Measurements from ENCODE around the gene SLC12A8. TPM values are rescaled to one million over a fixed set of nuclear protein-coding genes. Genes with fewer than 3 reads are reported as not detected.

The SLC12A8 gene
- polyA plus RNA-seq, 1 experiment, result 8.4 TPM

- TF ChIP-seq CTCF (IDR thresholded peaks at IDR 0.05; ENCODE audit: insufficient read depth, low read depth, low read length), result no peak
- Histone ChIP-seq H3K4me3 (ENCODE audit: low read depth, low read length) (no peak overlapping the region), H3K27me3 (ENCODE audit: control insufficient read depth, insufficient read depth, low read length) (no peaks in the 10 kb centered on the region), H3K36me3 (ENCODE audit: control insufficient read depth, insufficient read depth, low read length) (no peaks in the 10 kb centered on the region)
- no peak for DNase-seq (ENCODE audit: low read depth)
- ChIA-PET CTCF (interaction anchor here (1.4 kb wide), 1 partner anchor 21 kb away, joined by 4 read pairs; no protein-coding TSS in a partner anchor), POLR2A (no interaction called here)
Observed at GRCh38 chr3:125185805-125186204, 26.7 kb downstream of the SLC12A8 start.

GRCh38 chr3:125179884-125180240 lies 32.7 kb downstream of the SLC12A8 start:
- POLR2A ChIA-PET, result interaction anchor here (0.7 kb wide), 1 partner anchor 266 kb away, joined by 5 read pairs; no protein-coding TSS in a partner anchor
- Histone ChIP-seq H3K36me3 (ENCODE audit: control insufficient read depth, insufficient read depth, low read length) (no peaks in the 10 kb centered on the region), H3K4me3 (ENCODE audit: low read depth, low read length) (no peak overlapping the region), H3K27me3 (ENCODE audit: control insufficient read depth, insufficient read depth, low read length) (no peaks in the 10 kb centered on the region)
- CTCF ChIA-PET, result interaction anchor here (0.7 to 2.0 kb wide), 3 partner anchors 11 to 110 kb away, joined by 3 to 5 read pairs (median 4); no protein-coding TSS in a partner anchor
- TF ChIP-seq CTCF (IDR thresholded peaks at IDR 0.05; ENCODE audit: insufficient read depth, low read depth, low read length), result no peak
- DNase-seq (ENCODE audit: low read depth), result no peak

GRCh38 chr3:125179143-125179883 lies 33.2 kb downstream of the SLC12A8 start:
- no peak for DNase-seq (ENCODE audit: low read depth)
- no peaks in the 10 kb centered on the region for H3K36me3 ChIP-seq (ENCODE audit: control insufficient read depth, insufficient read depth, low read length)
- H3K27me3 ChIP-seq (ENCODE audit: control insufficient read depth, insufficient read depth, low read length), result no peaks in the 10 kb centered on the region
- ChIA-PET CTCF (interaction anchor here (0.7 to 2.0 kb wide), 3 partner anchors 10 to 110 kb away, joined by 3 to 5 read pairs (median 4); no protein-coding TSS in a partner anchor), POLR2A (interaction anchor here (0.7 kb wide), 1 partner anchor 266 kb away, joined by 5 read pairs; no protein-coding TSS in a partner anchor)
- TF ChIP-seq CTCF (IDR thresholded peaks at IDR 0.05; ENCODE audit: insufficient read depth, low read depth, low read length), result no peak
- H3K4me3 ChIP-seq (ENCODE audit: low read depth, low read length), result no peak overlapping the region

GRCh38 chr3:125177746-125178145 lies 34.8 kb downstream of the SLC12A8 start:
- TF ChIP-seq CTCF (IDR thresholded peaks at IDR 0.05; ENCODE audit: insufficient read depth, low read depth, low read length), result no peak
- CTCF ChIA-PET, result no interaction called here
- POLR2A ChIA-PET, result no interaction called here
- no peak overlapping the region for H3K4me3 ChIP-seq (ENCODE audit: low read depth, low read length)
- no peaks in the 10 kb centered on the region for H3K27me3 ChIP-seq (ENCODE audit: control insufficient read depth, insufficient read depth, low read length)
- H3K36me3 ChIP-seq (ENCODE audit: control insufficient read depth, insufficient read depth, low read length), result no peaks in the 10 kb centered on the region
- DNase-seq (ENCODE audit: low read depth), result no peak

- H3K4me3 ChIP-seq (ENCODE audit: low read depth, low read length), result no peak overlapping the region
- no peaks in the 10 kb centered on the region for H3K27me3 ChIP-seq (ENCODE audit: control insufficient read depth, insufficient read depth, low read length)
- ChIA-PET POLR2A (no interaction called here), CTCF (no interaction called here)
- DNase-seq (ENCODE audit: low read depth), result no peak
- no peak for TF ChIP-seq CTCF (IDR thresholded peaks at IDR 0.05; ENCODE audit: insufficient read depth, low read depth, low read length)
- no peaks in the 10 kb centered on the region for H3K36me3 ChIP-seq (ENCODE audit: control insufficient read depth, insufficient read depth, low read length)
Observed at GRCh38 chr3:125175295-125176078, 37.1 kb downstream of the SLC12A8 start.

Data from BJ (cell line).